Bone marrow (tissue), 2 donors: ENCODE data around the gene STAG1.
"Not testable (repeated sequence)": the region's sequence is repeated elsewhere in the genome, so short reads cannot be mapped to it uniquely, and the experiment has no call there.

Experiments
- DNase-seq, 2 donors: peaks; one replicate each; lab custom pipeline; 2025; lab: John Stamatoyannopoulos, UW

Gene STAG1

DNA sequence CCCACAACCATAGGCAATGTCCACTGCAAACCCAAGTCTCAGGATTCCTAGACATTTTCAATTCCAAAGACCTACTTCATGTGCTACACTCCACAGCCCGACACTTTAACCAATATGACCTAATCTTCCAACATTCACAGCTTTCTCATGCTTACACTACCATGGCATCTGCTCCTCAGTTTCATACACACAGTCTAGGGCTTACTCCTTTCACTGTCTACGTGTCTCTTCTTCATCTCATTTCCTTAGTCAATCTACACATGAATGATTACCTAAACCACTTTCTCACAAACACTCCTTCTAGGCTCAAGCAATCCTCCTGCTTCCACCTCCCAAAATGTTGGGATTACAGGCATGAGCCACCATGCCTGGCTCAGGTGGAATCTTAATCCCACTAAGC is 106.3 kb downstream of the STAG1 start:
- DNase-seq = no peak

DNA sequence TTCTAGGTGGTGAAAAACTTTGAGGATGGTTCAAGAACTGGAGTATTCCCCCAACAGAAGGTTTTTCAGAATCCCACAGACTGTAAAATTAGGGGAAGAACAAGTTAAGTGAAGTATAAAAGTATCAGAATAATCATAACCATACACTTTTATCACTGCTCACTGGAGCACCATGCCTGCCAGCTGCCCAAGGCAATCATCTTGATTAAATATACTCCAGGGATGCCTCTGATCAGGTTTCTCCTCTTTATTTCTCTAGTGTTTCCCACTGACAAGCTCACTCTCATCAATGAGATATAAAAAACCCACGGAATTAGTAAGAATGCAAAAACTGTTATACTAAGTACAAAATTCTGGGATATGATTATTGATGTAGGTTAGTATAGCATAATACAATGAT is 108.0 kb downstream of the STAG1 start:
- no peak for DNase-seq

DNA sequence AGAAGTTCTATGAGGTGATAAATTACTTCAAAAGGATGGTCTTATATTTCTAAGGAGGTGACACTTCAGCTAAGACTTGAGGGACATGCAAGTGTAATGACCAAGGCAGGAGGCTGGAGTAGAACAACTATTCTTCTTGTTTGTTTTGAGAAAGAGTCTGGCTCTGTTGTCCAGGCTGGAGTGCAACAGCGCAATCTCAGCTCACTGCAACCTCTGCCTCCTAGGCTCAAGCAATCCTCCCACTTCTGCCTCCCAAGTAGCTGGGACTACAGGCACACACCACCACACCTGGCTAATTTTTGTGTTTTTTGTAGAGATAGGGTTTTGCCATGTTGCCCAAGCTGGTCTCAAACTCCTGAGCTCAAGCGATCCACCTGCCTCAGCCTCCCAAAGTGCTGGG is 108.8 kb downstream of the STAG1 start:
- DNase-seq = not testable (repeated sequence)

DNA sequence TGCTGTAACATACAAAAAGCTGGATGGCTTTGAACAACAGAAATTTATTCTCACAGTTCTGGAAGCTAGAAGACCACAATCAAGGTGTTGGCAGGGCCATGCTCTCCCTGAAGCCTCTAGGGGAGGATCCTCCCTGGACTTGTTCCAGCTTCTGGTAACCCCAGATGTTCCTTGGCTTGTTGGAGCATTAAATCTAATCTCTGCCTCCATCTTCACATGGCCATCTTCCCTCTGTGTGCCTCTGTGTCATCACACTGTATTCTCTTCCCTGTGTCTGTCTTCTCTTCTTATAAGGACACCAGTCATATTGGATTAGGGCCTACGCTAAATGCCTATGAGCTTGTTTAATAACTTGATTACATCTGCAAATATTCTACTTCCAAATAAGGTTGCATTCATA is 109.5 kb downstream of the STAG1 start:
- no peak for DNase-seq

DNA sequence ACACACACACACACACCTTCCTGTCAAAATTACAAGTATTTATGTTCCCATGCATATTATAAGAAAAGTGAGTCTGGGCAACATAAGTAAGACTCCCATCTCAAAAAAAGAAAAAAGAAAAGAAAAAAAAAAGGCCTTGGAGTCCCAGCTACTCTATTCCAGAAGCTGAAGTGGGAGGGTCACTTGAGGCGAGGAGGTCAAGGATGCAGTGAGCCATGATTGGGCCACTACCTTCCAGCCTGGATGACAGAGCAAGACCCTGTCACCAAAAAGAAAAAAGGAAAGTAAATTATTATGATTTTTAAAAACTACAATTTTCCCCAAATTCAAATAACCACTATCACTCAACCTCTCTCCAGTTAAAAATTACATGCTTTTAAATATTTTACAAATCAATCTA is 113.1 kb downstream of the STAG1 start:
- DNase-seq = no peak

DNA sequence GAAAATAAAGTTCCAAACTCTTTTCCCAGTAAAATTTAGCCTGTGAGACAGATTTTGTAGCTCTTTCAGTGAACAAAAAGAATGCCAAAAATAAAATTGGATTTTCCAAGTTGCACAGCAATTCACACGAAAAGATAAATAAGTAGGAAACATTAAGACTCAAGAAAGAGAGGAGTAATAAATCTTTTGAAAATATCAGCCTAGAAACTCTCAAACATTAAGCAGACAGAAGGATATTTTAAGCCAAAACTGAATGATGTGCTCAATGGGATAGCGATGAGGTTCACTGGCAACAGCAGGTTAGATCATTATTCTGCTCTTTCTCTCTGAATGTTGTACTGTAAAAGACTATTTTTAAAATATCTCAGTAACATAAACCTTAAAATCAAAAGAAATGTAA is 115.0 kb downstream of the STAG1 start:
- DNase-seq = no peak

DNA sequence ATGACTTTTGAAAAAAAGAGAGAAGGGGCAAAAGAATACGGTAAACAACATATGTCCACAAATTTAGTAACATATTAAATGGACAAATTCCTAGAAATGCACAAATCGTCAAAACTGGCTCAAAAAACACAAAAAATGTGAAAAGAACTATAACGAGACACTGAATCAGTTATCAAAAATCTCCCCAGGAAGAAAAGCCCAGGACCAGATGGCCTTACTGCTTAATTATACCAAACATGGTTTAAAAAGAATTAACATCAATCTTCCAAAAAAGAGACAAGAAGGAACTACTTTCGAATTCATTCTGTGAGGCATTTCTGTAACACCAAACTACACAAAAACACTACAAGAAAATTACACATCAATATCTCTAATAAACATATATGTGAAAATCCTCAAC is 117.4 kb downstream of the STAG1 start:
- no peak for DNase-seq

DNA sequence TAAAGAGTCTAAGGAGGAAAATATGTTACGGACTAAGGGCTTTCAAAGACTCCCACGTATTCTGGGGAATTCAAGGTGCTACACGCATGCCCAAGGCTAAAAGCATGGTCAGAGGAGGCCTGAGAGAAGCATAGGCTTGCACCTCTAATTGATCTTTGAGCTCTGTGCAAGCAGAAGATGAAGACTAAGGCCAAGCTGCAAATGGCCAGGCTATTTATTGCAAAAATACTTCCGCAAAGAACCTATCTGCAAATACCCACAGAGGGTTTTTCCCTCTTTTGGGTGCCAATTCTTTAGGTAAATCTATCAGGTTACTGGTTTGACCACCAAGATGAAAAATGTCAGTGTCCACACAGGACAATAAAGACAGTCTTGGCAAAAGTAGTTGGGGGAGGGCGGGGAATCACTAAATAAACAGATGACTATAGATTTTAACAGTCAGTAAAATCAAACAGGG is 119.5 kb downstream of the STAG1 start:
- no peak for DNase-seq

DNA sequence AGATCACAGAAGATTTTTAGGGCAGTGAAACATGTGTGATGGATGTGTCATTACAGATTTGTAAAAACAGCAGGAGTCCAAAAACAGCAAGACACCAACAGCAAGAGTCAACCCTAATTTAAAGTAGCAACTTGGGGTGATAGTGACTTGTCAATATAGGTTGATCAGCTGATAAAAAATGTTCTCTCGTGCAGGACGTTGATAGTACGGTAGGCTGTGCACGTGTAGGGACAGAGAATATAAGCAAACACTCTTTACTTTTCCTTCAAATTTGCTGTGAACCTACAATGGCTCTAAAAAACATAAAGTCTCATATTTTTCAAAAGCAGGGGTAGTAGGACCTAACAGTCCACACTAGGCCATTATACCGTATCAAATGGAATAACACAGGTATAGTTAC is 120.8 kb downstream of the STAG1 start:
- no peak for DNase-seq

DNA sequence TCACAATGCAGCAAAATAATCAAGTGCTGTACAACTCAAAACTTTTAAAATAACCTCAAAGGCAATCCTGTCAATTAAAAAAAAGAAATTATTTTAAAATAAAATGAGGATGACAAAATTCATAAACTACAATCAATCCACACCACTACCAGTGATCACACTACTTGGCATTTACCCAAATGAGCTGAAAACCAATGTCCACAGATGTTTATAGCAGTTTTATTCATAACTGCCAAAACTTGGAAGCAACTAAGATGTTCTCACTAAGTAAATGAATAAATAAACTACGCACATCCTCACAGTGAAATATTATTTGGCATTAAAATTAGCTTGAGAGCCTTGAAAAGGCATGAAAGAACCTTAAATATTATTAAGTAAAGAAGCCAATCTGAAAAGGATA is 121.3 kb downstream of the STAG1 start:
- DNase-seq = no peak

DNA sequence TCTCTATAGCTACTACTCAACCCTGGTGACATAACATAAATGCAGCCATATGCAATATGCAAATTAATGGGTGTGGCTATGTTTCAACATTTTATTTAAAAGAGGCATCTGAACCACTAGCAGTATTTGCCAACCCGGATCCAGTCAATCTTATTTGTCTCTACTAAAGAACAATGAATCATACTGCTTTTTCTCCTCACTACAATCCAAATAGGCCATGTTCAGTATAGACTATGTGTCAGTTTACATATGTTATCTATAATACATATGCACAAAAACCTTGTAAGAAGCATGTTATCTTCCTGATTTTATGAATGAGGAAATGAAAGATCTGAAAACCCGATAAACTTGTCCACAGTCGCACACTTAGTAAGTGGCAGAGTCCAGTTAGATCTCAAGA is 125.7 kb downstream of the STAG1 start:
- DNase-seq = no peak

DNA sequence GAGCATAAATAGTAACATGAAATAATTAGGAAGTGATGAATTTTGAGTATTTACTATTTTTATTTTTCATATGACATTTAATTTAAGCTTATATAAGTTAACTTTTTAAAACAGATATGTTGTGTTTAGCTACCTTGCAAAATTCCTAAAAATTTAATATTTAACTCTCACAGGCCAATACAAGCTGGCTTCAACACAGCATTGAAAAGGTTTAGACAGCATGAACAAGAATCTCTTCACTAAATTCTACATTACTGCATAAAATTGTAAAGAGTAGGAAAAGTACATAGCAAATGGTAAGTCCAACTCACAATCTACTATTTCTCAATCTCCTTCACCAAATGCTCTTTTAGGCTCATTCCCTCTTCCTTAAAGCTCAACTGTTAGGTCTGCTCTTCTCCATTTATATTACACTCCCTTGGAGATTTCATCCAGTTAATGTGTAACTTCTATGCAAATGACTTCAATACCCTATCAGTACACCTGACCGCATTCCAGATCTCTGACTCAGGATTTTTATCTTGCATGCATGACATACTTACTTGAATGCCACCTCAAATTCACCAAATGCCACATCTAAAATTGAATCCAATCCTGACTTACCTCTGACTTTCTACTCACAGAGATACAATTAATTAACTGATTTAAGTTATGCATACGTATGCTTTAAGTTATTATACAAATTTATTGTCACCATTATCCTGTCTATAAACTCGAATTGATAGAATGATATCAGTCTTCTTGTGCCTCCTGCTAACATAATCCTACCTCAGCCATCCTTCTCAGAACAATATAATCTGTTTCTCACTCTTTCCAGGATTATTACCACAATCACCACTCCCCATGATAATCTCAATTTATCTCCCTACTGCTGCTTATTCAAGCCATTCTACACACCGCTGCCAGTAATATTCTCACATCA is 127.0 kb downstream of the STAG1 start:
- DNase-seq = no peak

DNA sequence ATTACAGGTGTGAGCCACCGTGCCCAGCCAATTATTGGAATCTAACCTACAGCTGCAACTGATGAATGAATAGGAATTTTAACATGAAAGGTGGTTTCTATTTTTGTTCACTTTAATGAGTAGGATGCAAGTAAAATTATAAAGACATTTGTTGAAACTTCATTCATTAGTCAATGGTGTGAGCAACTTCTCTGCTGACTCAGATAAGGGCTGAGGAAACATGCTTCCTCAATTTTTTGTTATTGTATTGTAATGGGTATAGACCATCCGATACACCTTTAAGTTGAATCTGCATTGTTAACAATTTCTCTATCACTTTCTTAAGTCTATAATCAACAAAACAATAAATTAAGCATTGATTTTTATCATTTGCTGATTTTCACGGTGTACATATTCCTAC is 127.8 kb downstream of the STAG1 start:
- DNase-seq = peak in 1 of 2 donors; percentile 2

DNA sequence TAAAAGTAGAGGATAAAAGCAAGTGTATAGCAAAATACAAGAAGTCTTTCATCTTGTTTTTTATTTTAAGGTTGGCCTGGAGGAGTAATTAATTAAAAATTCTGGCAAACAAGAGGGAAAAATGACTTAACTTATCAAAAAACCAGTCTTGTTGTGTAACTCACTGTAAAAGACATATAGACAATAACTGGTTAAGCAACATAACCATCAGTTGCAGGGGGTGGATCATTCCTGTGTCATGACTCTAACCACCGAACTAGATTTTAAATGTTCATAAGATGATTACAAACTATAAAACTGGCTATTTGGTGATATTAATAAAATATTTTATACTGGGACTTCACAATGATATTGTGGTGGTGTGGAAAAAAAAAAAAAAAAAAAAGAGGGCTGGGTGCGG is 130.6 kb downstream of the STAG1 start:
- DNase-seq = no peak

DNA sequence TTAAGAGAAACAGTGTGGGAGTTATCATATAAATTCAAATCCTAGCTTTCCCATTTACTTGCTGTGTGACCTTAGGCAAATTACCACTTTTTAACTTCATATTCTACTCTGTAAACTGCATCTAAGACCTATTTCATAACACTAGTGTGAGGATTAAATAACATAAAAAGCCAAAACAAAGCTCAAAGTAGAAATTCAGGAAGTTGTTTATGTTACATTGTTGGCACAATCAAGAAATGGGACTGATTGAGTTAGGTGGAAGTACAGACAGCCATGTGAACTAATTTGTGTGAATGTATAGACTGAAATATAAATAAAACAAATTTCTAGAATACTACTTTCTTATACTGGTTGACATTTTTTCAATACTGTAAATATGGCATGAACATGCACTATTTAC is 131.7 kb downstream of the STAG1 start:
- no peak for DNase-seq

DNA sequence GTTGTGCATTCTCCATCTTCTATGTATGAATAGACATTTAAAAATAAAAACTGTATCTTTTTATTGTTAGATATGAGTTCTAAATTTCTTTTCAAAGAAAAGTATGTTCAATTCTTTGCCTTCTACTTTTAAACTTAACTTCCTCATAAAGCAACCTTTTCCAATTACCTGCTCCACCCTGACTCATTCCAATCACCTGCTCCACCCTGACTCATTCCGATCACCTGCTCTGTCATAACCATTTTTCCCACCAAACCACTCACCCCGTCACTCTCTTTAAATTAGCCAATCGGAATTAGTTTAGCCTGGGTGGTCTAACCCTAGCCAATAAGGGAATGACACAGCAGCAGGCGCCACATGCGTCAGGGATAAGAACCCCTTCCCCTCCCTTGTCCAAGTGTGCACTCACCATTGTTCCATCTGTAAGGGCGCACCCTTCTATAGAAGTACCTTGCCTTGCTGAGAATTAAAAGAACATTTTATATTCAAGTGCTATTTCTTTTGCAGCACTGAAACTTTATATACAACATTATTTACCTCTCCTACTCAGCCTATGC is 134.1 kb downstream of the STAG1 start:
- DNase-seq = not testable (repeated sequence)

DNA sequence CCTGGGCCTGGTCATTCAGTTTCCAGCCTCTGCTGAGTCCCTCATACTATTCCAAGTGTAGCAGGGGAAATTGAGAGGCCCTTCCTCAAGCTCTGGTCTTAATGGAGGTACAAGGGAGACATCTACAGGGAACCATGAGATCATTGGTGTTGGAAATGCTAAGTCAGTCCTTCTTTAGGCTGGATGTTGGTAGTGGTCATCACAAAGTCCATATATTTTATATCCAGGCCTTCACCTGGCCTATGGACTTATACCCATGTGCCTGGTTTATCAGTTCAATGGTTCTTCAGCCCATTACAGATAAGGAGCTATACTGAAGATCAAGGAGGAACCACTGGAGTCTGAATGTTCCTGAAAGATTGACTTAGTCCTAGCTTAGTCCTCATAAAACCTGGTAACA is 135.0 kb downstream of the STAG1 start:
- DNase-seq = no peak

DNA sequence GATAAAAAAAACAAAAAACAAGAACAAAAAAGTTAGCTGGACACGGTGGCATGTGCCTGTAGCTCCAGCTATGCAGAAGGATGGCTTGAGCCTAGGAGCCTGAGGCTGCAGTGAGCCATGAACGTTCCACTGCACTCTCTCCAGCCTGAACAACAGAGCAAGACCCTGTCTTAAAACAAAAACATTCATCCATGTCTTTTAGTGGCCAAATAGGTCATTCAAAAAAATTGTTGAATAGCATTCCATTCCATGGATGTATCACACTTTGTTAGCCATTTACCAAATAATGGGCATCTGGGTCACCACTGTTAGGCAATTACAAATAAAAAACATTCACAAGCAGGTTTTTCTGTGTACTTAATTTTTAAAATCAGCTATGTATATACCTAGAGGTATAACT is 139.7 kb downstream of the STAG1 start:
- no peak for DNase-seq

DNA sequence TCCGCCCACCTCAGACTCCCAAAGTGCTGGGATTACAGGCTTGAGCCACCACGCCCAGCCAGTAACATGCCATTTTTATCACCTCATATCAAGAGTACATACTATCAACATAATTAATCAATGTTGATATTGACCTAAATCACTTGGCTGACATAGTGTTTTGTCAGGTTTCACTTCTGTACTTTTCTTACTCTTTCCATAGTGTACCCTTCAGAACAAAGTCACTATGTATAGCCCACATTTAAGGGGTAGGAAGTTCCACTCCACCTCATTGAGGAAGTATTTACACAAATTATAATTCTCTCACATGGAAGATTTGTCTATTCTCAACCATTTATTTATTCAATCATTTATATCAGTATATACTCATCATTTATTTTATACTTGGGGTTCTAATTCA is 145.2 kb downstream of the STAG1 start:
- no peak for DNase-seq

DNA sequence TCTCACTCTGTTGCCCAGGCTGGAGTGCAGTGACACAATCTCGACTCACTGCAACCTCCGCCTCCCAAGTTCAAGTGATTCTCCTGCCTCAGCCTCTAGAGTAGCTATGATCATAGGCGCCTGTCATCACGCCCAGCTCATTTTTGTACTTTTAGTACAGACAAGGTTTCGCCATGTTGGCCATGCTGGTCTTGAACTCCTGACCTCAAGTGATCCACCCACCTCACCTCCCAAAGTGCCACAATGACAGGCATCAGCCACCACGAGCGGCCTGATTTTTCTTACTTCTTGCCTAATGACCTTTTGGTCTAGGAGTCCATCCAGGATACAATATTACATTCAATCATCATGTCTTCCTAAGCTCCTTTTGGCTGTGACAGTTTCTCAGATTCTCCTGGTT is 146.0 kb downstream of the STAG1 start:
- not testable (repeated sequence) for DNase-seq

DNA sequence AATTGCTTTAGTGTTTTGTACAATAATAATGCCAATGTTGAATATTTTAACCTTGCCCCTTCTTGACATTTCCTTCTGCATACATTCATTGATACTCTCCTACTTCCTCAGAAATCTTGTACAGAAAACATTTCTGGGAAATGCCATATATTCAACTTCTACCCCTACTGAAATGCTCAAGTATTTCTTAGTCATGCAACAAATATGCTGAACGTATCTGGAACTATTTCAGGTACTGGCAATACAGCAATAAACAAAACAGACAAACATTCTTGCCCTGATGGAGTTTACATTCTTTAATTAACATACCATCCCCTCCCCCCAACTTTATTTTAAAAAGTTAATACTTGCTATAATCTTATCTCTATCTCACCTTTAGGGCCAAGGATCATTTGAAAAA is 147.2 kb downstream of the STAG1 start:
- DNase-seq = no peak

DNA sequence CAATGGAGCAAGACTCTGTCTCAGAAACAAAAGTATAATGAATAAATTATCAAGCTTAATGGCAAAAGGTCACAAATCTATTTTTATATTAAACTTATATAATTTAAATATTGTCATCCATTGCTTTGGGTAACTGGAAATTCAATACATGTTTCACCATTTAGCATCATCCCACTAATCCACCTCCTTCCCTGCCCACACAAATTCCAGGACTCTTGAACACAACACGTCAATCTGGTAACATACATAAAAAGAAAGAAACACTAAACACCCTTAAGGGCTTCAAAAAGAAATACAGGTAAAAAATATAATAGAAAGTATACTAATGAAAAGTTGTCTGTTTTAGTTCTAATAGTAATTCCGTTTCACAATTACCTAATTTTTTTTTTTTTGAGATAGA is 149.4 kb downstream of the STAG1 start:
- no peak for DNase-seq

DNA sequence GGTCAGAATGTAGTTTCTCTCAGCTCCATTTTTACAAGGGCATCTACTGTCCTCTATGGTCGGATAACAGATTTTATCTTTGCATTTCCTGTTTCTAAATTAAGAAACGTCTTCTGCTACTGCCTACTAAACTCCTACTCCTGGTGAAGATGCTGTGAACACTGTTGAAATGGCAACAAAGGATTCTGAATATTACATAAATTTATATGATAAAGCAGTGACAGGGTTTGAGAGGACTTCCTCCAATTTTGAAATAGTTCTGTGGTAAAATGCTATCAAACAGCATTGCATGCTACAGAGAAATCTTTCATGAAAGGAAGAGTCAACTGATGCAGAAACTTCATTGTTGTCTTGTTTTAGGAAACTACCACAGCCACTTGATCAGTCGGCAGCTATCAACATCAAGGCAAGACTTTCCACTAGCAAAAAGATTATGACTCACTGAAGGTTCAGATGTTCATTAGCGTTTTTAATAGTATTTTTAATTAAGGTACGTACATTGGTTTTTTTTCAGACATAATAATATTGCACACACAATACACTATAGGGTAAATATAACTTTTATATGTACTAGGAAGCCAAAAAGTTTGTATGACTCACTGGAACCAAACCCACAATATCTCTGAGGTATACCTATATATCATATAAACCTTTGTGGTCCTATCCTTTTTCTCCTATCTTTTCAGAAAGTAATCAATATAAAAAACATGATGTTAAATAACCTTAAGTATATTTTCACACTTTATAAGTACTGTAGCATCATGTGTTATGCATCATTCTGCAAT is 156.1 kb downstream of the STAG1 start:
- no peak for DNase-seq
